Trophoblast cell (in vitro differentiated cells and primary cell): ENCODE data around the gene PDIA5.

Source experiments
- DNase-seq, 2 donors: peaks; one replicate each; pipeline ENCODE4 v3.0.0-alpha.2; 2016
- H2AFZ ChIP-seq: 2 replicates; pipeline ENCODE4 v1.6.1; 2013; ENCODE audit warnings: low read length, moderate library complexity, mild to moderate bottlenecking; ENCODE audit not compliant: insufficient read depth, poor library complexity
- H2AK5ac ChIP-seq: 2 replicates; pipeline ENCODE4 v1.6.1; 2013; ENCODE audit warnings: mild to moderate bottlenecking, low read length
- H2BK120ac ChIP-seq: 2 replicates; pipeline ENCODE4 v1.6.1; 2013; ENCODE audit warnings: low read length, mild to moderate bottlenecking, moderate library complexity; ENCODE audit not compliant: insufficient read depth, poor library complexity
- H2BK12ac ChIP-seq: 2 replicates; pipeline ENCODE4 v1.6.1; 2013; ENCODE audit warnings: mild to moderate bottlenecking, low read length, moderate library complexity
- H2BK5ac ChIP-seq: 2 replicates; pipeline ENCODE4 v1.6.1; 2013; ENCODE audit warnings: low read length, low read depth, moderate library complexity, mild to moderate bottlenecking; ENCODE audit not compliant: poor library complexity
- H3K14ac ChIP-seq: 2 replicates; pipeline ENCODE4 v1.6.1; 2013; ENCODE audit warnings: mild to moderate bottlenecking, low read length
- H3K18ac ChIP-seq: 2 replicates; pipeline ENCODE4 v1.6.1; 2013; ENCODE audit warnings: mild to moderate bottlenecking, low read length
- H3K23ac ChIP-seq: 2 replicates; pipeline ENCODE4 v1.6.1; 2013; ENCODE audit warnings: low read length
- H3K27ac ChIP-seq: 2 replicates; pipeline ENCODE4 v1.5.1; 2013; ENCODE audit warnings: low read depth, mild to moderate bottlenecking, inconsistent platforms, low read length, moderate library complexity
- H3K27me3 ChIP-seq: 2 replicates; pipeline ENCODE4 v1.6.1; 2013; ENCODE audit warnings: inconsistent platforms, mild to moderate bottlenecking, low read length, moderate library complexity; ENCODE audit not compliant: insufficient read depth
- H3K36me3 ChIP-seq, 2 experiments: 1 replicate in 1 of 2; 2 replicates in 1 of 2; pipeline ENCODE4 v1.6.1; 2013; ENCODE audit warnings: low read length in 2 of 2, mild to moderate bottlenecking in 2 of 2, moderate library complexity in 1 of 2; ENCODE audit not compliant: insufficient read depth in 2 of 2, control insufficient read depth in 1 of 2
- H3K4ac ChIP-seq: 2 replicates; pipeline ENCODE4 v1.6.1; 2013; ENCODE audit warnings: low read depth, mild to moderate bottlenecking, low read length, moderate library complexity
- H3K4me1 ChIP-seq, 2 experiments: 1 replicate in 1 of 2; 2 replicates in 1 of 2; pipeline ENCODE4 v1.6.1; 2013; ENCODE audit warnings: low read length in 2 of 2, mild to moderate bottlenecking in 2 of 2, moderate library complexity in 1 of 2; ENCODE audit not compliant: insufficient read depth in 2 of 2, control insufficient read depth in 1 of 2
- H3K4me2 ChIP-seq: 2 replicates; pipeline ENCODE4 v1.6.1; 2013; ENCODE audit warnings: inconsistent platforms, mild to moderate bottlenecking, low read length, moderate library complexity
- H3K4me3 ChIP-seq: 2 replicates; pipeline ENCODE4 v1.5.1; 2013; ENCODE audit warnings: mild to moderate bottlenecking, low read depth, low read length, inconsistent platforms
- H3K79me1 ChIP-seq: one replicate; pipeline ENCODE4 v1.6.1; 2013; ENCODE audit warnings: low read length
- H3K79me2 ChIP-seq: 2 replicates; pipeline ENCODE4 v1.6.1; 2013; ENCODE audit warnings: low read length, mild to moderate bottlenecking; ENCODE audit not compliant: control insufficient read depth, insufficient read depth, poor library complexity
- H3K9ac ChIP-seq: 2 replicates; pipeline ENCODE4 v1.6.1; 2013; ENCODE audit warnings: mild to moderate bottlenecking, low read length
- H3K9me3 ChIP-seq: 2 replicates; pipeline ENCODE4 v1.6.1; 2013; ENCODE audit warnings: low read depth, mild to moderate bottlenecking, control low read depth, inconsistent platforms, low read length; ENCODE audit not compliant: insufficient read depth
- H4K12ac ChIP-seq: 2 replicates; pipeline ENCODE4 v1.6.1; 2013; ENCODE audit warnings: low read depth, mild to moderate bottlenecking, low read length, moderate library complexity
- H4K8ac ChIP-seq: 2 replicates; pipeline ENCODE4 v1.6.1; 2013; ENCODE audit warnings: low read depth, mild to moderate bottlenecking, low read length, moderate library complexity
- H4K91ac ChIP-seq: one replicate; pipeline ENCODE4 v1.6.1; 2013; ENCODE audit warnings: low read depth, mild to moderate bottlenecking, low read length, moderate library complexity
- WGBS: extraction: QIAGEN DNeasy Blood & Tissue Kit; methylation state at CpG from one replicate; pipeline ENCODE4 v1.1.7; 2013; ENCODE audit warnings: missing lambda C conversion rate; ENCODE audit not compliant: insufficient read length, insufficient coverage; ENCODE audit errors: extremely low coverage; 5-methylcytosine and 5-hydroxymethylcytosine counted together

Gene PDIA5

DNA sequence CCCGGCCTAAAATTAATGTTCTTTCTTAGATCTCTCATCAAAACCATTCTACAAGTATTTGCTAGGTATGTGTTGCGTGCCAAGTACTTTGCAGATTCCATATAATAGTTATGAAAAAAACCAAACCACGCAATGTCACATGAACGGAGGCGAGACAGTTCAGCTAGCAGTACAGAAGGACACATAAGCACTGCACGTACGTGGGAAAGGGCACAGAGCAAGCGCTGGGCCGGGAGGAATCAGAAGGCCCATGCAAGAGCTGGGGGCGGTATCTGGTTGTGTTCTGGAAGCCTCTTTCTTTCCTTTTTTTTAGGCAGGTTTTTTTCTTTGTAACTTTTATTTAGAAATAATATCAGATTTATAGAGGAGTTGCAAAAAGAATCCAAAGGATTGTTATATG, 11.3 kb downstream of the PDIA5 start:
- Histone ChIP-seq H3K79me1 (peaks cover 1% of the 10 kb centered on the region), H2BK5ac (no peak overlapping the region), H3K18ac (no peak overlapping the region), H3K9me3 (peaks cover 2% of the 10 kb centered on the region), H2BK120ac (no peak overlapping the region), H2AFZ (no peak overlapping the region), H3K4me2 (no peak overlapping the region), H3K36me3 (peaks cover 0 to 4% of the 10 kb centered on the region in 2 experiments), H2AK5ac (no peak overlapping the region), H2BK12ac (no peak overlapping the region), H3K27ac (no peak overlapping the region), H3K9ac (no peak overlapping the region), H4K91ac (no peak overlapping the region), H4K8ac (no peak overlapping the region), H3K27me3 (no peaks in the 10 kb centered on the region), H3K79me2 (peaks cover 7% of the 10 kb centered on the region), H3K4me1 (peaks cover 17 to 24% of the 10 kb centered on the region in 2 experiments), H3K4me3 (peak overlapping the region; percentile 33), H3K4ac (no peak overlapping the region), H3K14ac (no peak overlapping the region), H4K12ac (no peak overlapping the region), H3K23ac (no peak overlapping the region)
- no CpG with 5 or more reads among the region's 10 CpGs for WGBS
- peak in 1 of 2 donors; percentile 36 for DNase-seq

DNA sequence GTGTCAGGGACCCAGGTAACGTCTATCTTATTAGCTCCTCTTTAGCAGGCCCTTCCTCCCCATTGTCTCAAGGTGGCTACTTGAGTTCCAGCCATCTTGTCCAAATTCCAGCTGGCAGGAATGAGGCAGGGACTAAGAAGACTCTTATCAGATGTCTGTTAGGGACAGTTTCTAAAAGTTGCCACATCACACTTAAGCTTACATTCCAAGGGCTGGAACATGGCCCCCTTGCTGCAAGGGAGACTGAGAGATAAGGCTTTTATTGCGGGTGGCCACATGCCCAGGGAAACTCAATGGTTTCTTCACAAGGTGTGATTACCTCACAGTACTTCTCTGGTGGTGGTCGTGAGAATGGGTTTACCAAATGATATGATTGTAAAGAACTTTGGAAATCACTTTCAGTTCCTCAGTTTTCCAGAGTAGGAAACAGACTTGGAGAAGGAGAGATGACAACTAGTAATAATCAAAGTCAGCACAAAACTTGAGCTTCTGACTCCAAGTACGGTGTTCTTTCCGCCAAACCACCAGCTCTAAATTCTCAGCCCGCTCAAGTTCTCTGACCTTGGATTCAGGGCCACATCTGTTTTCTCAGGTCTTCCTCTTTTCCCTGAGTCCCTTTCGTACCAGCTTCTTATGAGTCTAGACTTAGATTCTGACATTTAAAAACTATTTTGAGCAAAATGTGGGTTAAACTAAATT, 14.2 kb downstream of the PDIA5 start:
- Histone ChIP-seq H4K91ac (no peak overlapping the region), H3K4me1 (peaks cover 34 to 43% of the 10 kb centered on the region in 2 experiments), H3K4ac (peak overlapping the region; percentile 34), H2BK120ac (no peak overlapping the region), H3K79me2 (peaks cover 12% of the 10 kb centered on the region), H2BK12ac (no peak overlapping the region), H2AFZ (no peak overlapping the region), H3K9ac (no peak overlapping the region), H3K27ac (no peak overlapping the region), H3K27me3 (no peaks in the 10 kb centered on the region), H3K14ac (no peak overlapping the region), H3K23ac (no peak overlapping the region), H2AK5ac (no peak overlapping the region), H2BK5ac (no peak overlapping the region), H3K9me3 (no peaks in the 10 kb centered on the region), H3K4me3 (no peak overlapping the region), H4K8ac (no peak overlapping the region), H3K18ac (no peak overlapping the region), H3K79me1 (peaks cover 1% of the 10 kb centered on the region), H4K12ac (no peak overlapping the region), H3K36me3 (peaks cover 0 to 1% of the 10 kb centered on the region in 2 experiments), H3K4me2 (no peak overlapping the region)
- DNase-seq: peak; percentile 68 to 84
- no CpG with 5 or more reads among the region's 7 CpGs for WGBS

DNA sequence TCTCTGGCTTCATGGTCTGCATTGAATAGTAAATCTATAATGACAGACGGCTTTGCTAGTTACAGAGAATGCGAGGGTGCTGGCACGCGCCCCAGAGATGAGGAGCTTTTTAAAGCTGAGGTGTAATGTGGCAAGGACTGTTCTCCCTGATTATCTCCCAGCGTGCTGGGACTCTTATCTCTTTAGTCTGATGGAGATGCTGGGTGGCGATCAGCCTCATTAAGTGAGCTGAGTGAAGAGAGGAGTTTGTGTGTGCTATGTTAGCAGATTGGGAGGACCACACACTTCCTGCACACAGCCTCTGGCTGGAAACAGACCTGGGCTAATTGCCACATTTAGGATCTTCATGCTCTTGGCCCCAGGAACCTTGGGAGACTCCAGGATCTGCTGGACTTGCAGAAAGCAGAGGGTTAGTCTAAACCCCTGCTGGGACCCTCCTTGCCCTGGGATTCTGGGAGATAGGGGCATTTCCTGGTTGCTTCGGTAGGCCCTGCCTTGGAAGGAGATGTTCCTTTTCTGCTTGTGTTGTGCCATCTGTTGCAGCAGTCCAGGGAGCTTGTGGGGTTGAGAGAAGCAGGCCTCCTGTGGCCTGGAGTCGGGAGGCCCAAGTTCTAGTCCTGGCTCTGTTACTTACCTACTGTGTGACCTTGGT, 15.0 kb downstream of the PDIA5 start:
- Histone ChIP-seq H3K79me1 (peaks cover 1% of the 10 kb centered on the region), H3K9ac (no peak overlapping the region), H3K4me2 (no peak overlapping the region), H3K4me3 (no peak overlapping the region), H2AK5ac (no peak overlapping the region), H4K8ac (no peak overlapping the region), H3K14ac (no peak overlapping the region), H3K4me1 (peaks cover 34 to 43% of the 10 kb centered on the region in 2 experiments), H2BK120ac (no peak overlapping the region), H4K12ac (no peak overlapping the region), H3K27ac (no peak overlapping the region), H2BK12ac (no peak overlapping the region), H2AFZ (no peak overlapping the region), H2BK5ac (no peak overlapping the region), H3K79me2 (peaks cover 12% of the 10 kb centered on the region), H3K9me3 (no peaks in the 10 kb centered on the region), H3K18ac (no peak overlapping the region), H4K91ac (no peak overlapping the region), H3K23ac (no peak overlapping the region), H3K36me3 (peaks cover 0 to 1% of the 10 kb centered on the region in 2 experiments), H3K4ac (peak overlapping the region; percentile 63), H3K27me3 (no peaks in the 10 kb centered on the region)
- no CpG with 5 or more reads among the region's 8 CpGs for WGBS
- DNase-seq: no peak

DNA sequence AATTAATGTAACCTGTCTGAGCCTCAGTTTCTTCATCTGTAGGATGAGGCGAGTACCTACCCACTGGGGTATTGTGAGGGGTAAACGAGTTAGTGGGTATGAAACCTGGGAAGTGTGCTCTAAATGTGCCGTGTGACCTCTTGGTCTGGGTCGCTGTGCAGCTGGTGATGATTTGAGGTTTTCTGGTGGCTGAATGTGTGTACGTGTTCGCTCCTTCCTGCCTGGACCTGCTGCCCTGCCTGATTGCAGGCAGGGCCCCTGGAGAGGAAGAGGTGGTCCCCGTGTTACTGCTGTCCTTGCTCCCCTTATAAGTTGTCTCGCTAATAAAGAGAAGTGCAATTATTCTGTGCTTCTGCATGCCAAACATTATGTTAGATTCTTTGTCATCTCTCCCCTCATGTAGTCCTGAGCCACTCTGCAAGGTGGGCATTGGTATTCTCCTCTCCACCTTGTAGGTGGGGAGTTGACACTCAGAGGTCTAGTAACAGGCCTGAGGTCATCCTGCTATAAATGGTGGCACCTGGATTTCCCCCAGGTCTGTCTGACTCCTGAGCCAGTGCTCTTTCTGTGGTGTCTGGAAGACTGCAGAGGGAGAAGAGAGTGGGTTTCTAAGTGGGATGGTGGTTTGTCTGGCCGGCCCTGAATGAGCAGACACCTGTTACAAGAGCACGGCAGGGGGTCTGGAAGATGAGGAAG, 15.7 kb downstream of the PDIA5 start:
- Histone ChIP-seq H2AFZ (no peak overlapping the region), H3K4ac (peak overlapping the region; percentile 63), H3K23ac (no peak overlapping the region), H3K27me3 (no peaks in the 10 kb centered on the region), H3K14ac (no peak overlapping the region), H4K91ac (no peak overlapping the region), H2BK120ac (no peak overlapping the region), H4K8ac (no peak overlapping the region), H3K79me1 (peaks cover 1% of the 10 kb centered on the region), H3K4me3 (no peak overlapping the region), H2BK12ac (no peak overlapping the region), H3K36me3 (peaks cover 0 to 1% of the 10 kb centered on the region in 2 experiments), H3K79me2 (peaks cover 11% of the 10 kb centered on the region), H3K4me2 (no peak overlapping the region), H3K9ac (no peak overlapping the region), H3K4me1 (peaks cover 34 to 43% of the 10 kb centered on the region in 2 experiments), H2BK5ac (no peak overlapping the region), H3K27ac (no peak overlapping the region), H3K9me3 (no peaks in the 10 kb centered on the region), H2AK5ac (no peak overlapping the region), H4K12ac (no peak overlapping the region), H3K18ac (no peak overlapping the region)
- no CpG with 5 or more reads among the region's 10 CpGs for WGBS
- no peak for DNase-seq
